Measurements from ENCODE around the gene MUC5AC.

- TF ChIP-seq HDGF (IDR thresholded peaks at IDR 0.05; ENCODE audit: borderline replicate concordance) (no peak), L3MBTL2 (conservative IDR thresholded peaks at IDR 0.05) (no peak), CTBP1 (IDR thresholded peaks at IDR 0.05; ENCODE audit: borderline replicate concordance) (no peak), ARNT (IDR thresholded peaks at IDR 0.05) (no peak), TARDBP (IDR thresholded peaks at IDR 0.05) (no peak), SP1 (IDR thresholded peaks at IDR 0.05) (no peak), BHLHE40 (IDR thresholded peaks at IDR 0.05; ENCODE audit: borderline replicate concordance) (no peak), FOXM1 (IDR thresholded peaks at IDR 0.05; ENCODE audit: borderline replicate concordance) (no peak)
Observed at GRCh38 chr11:1167256-1167655, 9.5 kb downstream of the MUC5AC start.

Data from HEK293T (cell line).